ENCODE measurements around the gene GNB1L.
"Not testable (repeated sequence)": the region's sequence is repeated elsewhere in the genome, so short reads cannot be mapped to it uniquely, and the experiment has no call there.

GNB1L gene

GRCh38 chr22:19799322-19800190 is 55.1 kb downstream of the GNB1L start:
- no peak for DNase-seq (ENCODE audit: low read depth in 3 of 3, low spot score in 1 of 3)

DNA sequence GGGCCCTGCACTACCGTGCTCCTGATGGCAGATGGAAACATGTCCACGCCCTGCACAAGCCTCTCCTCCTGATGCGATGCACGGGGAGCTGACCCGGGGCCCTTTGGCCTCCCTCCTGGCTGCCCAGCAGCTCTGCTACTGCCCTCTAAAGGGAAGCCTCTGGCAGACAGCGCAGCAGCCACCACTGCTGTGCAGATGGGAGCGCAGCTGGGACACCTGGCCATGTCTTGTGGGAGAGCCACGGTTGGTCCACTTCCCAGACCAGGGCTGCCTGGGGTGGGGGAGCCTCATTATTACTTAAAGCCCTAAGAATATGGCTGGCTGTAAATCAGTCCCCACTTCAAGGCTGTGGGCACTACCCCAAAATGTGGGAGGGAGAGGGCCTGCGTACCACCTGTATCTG is 55.8 kb downstream of the GNB1L start:
- no peak for DNase-seq (ENCODE audit: low read depth in 3 of 3, low spot score in 1 of 3)

DNA sequence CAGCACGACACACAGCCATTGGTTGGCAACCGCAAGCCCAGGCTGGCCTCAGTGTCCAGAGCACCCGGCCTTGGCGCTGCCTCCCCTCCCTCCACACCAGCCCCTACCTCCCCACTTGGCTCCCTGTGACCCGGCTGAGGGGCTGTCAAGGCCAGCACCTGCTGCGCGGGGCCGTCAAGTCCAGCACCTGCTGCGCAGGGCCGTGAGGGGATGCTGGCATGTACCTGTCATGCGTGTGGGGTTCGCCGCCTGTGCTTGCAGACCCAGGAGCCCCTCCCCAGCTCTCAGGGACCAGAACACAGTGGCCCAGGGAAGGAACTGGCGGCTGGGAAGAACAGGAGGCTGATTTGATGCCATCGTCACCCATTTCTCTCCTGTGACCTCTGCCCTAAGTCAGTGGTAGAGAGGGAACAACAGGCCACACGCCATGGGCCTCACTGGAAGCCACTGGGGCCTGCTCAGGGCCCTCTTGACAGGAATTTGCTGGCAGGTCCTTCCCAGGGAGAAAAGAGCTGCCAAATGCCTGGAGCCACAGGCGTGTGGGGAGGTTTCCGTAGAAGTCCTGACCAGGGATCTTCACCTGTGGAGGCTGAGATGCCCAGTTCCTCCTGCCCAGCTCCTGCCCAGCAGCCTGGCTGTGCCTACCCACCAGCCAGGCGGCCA is 56.5 kb downstream of the GNB1L start:
- DNase-seq (ENCODE audit: low read depth in 3 of 3, low spot score in 1 of 3): no peak

DNA sequence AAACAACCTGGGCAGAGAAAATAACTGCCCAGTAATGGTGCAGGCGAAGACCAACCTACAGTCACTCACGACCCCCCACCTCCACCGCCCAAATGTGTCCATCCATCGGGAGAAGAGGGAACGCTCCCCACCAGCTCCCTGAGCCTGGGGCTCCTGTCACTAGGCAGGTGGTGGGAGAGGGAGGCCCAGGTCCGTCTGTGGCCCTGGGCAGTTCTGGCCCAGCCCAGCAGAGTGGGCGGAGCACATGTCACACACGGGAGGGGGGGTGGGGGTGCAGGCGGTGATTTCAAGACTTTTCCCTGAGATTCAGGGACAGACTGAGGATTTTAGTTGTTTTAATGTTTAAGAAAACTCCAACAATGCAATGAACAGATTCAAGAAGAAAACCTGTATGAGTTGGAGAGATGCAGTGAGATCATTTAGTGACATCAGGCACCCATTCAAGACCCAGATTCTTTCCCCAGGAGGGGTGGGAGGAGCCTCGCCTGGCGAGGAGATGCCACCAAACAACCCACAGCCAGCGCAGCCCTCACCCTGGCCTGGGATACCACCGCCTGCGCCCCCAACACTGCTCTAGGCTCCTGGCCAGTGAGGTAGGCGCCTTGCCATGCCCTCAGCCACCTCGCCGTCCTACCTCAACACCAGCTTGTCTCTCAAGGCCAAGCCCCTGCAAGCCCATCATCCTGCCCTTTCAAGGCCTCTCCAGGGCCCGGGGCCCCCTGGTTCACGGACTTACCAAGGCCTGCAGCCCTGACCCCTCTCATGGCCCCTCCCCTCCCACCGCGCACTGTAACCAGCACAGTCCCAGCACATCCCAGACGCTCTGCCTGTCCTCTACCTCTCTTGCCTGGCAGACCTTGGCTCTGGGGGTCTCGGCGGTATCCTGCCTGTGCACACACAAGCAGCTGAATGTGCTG is 57.3 kb downstream of the GNB1L start:
- DNase-seq (ENCODE audit: low read depth in 3 of 3, low spot score in 1 of 3): no peak

DNA sequence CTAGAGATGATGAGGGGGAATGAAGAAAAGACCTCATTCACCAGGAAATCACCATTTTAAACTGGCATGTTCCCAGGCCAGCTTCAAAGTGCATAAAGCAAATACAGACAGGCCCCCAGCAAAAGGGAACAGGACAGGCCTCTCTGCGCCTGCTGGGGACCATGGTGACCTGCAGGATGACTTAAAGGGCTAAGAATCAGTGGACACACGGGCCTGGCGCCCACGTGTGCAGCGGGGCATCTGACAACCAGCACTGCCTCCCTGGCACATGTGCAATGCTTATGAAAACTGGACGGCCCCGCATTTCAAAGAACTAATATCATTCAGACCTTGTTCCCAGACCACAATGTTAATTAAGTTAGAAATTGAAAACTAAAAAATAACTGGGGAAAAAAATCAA is 58.5 kb downstream of the GNB1L start:
- no peak for DNase-seq (ENCODE audit: low read depth in 3 of 3, low spot score in 1 of 3)

- DNase-seq (ENCODE audit: low read depth in 3 of 3, low spot score in 1 of 3): no peak
Measured at GRCh38 chr22:19795617-19796008, 59.1 kb downstream of the GNB1L start.

DNA sequence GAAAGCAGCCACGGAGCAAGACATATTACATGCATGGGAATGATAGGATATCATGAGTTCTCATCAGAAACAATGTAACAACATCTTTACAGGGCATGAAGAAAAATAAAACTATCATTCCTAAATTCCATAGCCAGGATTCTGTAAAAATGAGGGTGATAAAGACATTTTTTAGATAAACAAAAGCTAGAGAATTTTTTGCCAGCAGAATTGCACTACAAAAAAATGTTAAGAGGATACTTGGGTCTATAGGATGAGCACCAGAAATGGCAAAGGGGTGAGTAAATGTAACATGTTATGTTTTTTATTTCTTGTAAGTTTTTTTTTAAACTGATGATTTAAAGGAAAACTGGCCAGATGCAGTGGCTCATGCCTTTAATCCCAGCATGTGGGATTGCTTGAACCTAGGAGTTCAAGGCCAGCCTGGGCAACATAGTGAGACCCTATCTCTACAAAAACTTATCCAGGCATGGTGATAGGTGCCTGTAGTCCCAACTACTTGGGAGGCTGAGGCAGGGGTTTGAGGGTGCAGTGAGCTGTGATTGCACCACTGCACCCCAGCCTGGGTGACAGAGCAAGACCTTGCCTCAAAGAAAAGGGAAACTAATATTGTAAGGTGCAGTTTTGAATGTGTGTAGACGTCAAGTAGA is 60.9 kb downstream of the GNB1L start:
- DNase-seq (ENCODE audit: low read depth in 3 of 3, low spot score in 1 of 3): no peak

DNA sequence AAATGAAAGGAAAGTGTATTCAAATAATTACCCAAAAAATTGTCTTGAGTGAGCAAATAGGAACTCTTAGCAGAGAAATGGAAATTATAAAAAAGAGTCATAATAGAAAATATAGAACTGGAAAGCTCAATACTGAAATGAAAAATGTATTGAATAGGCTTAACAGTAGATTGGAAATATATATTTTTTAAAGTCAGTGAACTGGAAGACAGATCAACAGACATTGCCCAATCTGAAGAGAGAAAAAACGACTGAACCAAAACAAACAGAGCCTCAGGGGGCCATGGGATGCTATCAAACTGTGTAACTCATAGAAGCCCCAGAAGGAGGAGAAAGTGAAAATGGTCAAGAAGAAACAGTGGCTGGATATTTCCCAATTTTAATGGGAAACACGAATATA is 61.5 kb downstream of the GNB1L start:
- no peak for DNase-seq (ENCODE audit: low read depth in 3 of 3, low spot score in 1 of 3)

GRCh38 chr22:19792383-19792896 is 62.2 kb downstream of the GNB1L start:
- DNase-seq (ENCODE audit: low read depth in 3 of 3, low spot score in 1 of 3): not testable (repeated sequence)

DNA sequence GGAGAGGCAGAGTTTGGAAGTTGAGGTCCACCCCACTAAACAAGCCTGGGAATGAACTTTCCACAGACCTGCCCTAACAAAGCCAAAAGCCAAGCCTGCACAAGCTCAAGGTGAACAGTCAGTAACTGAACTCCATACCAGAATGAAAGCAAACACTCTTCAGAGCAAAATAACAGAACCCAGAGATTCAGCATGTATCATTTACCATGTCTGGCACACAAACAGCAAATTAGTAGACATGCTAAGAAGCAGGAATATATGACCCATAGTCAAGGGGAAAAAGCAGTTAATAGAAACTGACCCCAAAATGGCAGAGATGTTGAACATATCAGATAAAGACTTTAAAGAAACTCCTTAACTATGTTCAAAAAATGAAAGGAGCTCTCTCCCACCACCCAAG is 62.8 kb downstream of the GNB1L start:
- DNase-seq (ENCODE audit: low read depth in 3 of 3, low spot score in 1 of 3): no peak

DNA sequence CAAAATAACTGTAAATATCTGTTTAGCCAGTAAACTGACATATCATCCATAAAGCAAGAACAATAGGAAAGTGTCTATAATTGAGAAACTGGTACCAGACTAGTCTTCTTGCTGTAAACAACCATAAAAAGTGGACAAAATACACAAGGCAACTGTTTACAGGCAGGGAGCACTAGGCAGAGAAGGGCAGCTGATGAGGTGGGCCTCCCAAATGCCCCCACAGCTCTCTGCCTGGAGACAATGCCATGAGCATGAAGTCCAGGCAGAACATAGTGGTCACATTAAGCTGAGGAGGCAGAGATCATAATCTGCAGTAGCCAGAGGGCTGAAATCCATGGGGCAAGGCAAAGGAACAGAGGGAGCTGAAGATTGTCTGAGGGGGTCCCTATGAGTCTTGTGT is 63.4 kb downstream of the GNB1L start:
- no peak for DNase-seq (ENCODE audit: low read depth in 3 of 3, low spot score in 1 of 3)

GRCh38 chr22:19789828-19790227 is 64.8 kb downstream of the GNB1L start:
- no peak for DNase-seq (ENCODE audit: low read depth in 3 of 3, low spot score in 1 of 3)

- DNase-seq (ENCODE audit: low read depth in 3 of 3, low spot score in 1 of 3): no peak
Measured at GRCh38 chr22:19789406-19789805, 65.3 kb downstream of the GNB1L start.

DNA sequence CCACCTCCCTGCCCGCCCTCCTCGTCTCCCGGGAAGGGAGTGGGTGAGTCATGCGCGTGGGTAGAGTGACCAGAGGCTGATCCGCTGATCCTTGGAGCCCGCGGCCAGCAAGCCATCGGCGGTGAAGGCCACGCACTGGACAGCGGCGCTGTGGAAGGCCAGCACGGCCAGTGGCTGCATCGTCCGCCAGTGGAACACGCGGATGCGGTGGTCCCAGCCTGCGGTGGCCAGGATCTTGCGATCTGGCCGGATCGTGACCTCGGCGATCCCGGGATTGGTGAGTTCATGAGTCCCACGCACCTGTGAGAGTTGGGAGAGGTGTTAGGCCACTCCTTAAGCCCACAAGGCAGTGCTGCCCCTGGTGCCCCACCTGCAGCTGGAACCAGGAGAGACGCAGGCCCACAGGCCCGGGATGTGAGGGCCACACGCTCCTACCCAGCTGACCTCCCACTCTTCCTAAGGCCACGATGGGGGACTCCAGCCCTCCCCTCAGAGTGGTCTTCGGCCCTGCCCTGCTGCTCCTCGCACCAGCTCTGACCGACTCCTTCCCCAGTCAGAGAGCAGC is 65.9 kb downstream of the GNB1L start:
- DNase-seq (ENCODE audit: low read depth in 3 of 3, low spot score in 1 of 3): no peak

DNA sequence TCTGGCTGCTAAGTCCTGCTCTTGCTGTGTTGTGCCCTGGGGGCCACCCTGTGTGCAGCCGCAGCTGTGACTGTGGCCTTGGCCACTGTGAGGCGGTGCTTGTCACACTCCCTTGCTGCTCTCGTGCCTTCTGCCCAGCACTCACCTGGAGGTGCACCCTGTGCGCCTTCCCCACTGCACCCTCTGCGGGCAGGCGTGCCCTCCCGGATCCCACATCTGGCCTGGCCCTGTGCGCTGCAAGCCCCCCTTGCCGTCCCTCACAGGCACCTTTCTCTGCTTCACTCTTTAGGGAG is 66.9 kb downstream of the GNB1L start:
- no peak for DNase-seq (ENCODE audit: low read depth in 3 of 3, low spot score in 1 of 3)

- DNase-seq (ENCODE audit: low read depth in 3 of 3, low spot score in 1 of 3): no peak
Measured at GRCh38 chr22:19786959-19787848, 67.5 kb downstream of the GNB1L start.

- DNase-seq (ENCODE audit: low read depth in 3 of 3, low spot score in 1 of 3): no peak
Measured at GRCh38 chr22:19786264-19786585, 68.4 kb downstream of the GNB1L start.

GRCh38 chr22:19785461-19786263 is 69.0 kb downstream of the GNB1L start:
- no peak for DNase-seq (ENCODE audit: low read depth in 3 of 3, low spot score in 1 of 3)

Data from stimulated activated CD4-positive, alpha-beta T cell treated with anti-CD3 and anti-CD28 coated beads, TNF-alpha, amount 100 ng/mL, for 1 hour (primary cell).